Activated CD4-positive, alpha-beta T cell treated with anti-CD3 and anti-CD28 coated beads, Interleukin-2, amount 50 U/mL, for 48 hours (primary cell): ENCODE measurements around the gene METTL22.
"Not testable (repeated sequence)": the region's sequence is repeated elsewhere in the genome, so short reads cannot be mapped to it uniquely, and the experiment has no call there.

ENCODE experiments used
- DNase-seq, 2 experiments: peaks; one replicate each; pipeline ENCODE4 v3.0.0-alpha.2; 2020

The METTL22 gene

DNA sequence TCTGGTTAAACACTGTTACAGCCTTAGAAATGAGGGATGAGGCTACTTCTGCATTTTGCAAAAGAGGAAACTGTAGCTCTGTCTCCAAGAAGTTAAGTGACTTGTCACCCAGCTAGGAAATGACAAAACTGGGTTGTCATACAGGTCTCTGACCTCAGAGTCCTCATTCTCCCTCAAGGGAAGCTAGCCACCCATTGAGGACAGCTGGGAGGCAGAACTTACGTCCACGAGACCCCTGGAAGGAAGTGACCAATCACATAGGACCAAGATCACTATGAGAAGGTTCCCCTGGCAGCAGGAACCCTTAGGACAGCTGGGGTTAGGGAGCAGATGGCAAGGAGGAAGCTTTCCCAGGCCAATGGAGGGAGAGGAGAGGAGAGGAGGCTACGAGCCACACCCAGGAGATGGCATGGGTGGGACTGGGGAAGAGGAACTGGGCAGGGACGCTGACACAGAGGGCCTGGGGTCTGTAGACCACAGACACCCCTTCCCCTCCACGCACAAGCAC is 11.2 kb downstream of the METTL22 start:
- no peak for DNase-seq

DNA sequence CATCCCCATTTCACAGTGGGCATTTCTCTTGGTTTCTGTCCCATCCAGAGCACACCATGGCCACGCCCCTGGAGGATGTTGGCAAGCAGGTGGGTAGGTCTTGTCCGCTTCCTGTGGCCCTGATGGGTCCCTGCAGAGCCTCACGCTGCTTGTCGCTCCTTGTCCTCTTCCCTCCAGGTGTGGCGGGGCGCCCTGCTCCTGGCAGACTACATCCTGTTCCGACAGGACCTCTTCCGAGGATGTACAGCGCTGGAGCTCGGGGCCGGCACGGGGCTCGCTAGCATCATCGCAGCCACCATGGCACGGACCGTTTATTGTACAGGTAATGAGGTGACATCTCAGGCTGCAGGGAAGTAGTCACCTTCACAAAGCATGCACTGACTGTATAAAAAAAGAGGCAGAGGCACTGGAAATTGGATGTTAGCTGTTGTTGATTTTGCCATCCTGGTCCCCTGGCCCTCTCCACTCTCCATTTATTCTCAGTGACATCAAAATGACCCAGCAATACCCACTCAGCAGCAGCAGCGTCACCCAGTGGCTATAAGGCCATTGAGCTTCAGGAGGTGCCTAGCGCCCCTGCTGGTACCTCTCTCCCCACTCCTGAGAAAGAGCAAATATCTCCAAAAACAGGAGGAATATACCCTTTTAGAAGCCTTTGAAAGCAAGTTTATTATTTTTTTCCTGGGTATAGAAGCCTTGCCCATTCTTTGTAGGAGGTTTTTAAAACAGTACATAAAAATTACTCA is 13.7 kb downstream of the METTL22 start:
- no peak for DNase-seq

DNA sequence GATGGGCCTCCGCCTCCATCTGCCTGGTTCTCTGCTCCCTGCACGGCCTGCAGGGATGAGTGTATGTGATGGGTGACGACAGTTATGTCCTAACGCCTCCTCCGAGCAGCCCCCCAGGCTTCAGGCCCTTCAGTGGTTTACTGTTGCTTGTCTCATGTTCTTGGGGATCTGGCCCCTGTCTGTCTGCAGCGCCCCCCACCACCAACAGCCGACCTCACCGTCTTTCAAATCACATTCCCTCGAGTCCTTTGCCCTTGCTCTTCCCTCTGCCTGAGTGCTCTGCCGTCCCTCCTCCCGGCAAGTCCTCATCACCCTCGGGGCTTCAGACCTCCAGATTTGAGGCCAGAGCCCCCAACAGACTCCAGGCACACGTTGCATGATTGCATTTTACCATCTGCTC is 18.2 kb downstream of the METTL22 start:
- DNase-seq, result no peak

DNA sequence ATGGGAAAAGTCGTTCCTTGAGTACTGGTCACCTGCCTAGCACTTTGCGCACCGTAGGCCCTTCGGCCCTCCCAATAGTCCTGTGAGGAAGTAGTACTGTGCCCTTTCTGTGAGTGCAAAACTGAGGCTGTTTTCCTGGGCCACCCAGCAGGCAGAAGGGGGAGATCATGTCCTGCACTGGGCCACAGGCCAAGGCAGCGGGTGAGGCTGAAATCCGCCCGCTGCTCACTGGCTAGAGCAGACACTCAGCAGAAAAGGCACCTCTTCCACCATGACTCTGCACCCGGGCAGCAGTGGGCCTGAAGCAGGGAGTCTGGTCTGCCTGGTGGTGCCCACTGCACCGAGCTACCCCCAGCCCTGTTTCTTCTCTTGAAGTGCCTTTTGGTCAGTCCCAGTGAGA is 20.2 kb downstream of the METTL22 start:
- no peak for DNase-seq

GRCh38 chr16:8642146-8642545 is 20.6 kb downstream of the METTL22 start:
- no peak for DNase-seq

DNA sequence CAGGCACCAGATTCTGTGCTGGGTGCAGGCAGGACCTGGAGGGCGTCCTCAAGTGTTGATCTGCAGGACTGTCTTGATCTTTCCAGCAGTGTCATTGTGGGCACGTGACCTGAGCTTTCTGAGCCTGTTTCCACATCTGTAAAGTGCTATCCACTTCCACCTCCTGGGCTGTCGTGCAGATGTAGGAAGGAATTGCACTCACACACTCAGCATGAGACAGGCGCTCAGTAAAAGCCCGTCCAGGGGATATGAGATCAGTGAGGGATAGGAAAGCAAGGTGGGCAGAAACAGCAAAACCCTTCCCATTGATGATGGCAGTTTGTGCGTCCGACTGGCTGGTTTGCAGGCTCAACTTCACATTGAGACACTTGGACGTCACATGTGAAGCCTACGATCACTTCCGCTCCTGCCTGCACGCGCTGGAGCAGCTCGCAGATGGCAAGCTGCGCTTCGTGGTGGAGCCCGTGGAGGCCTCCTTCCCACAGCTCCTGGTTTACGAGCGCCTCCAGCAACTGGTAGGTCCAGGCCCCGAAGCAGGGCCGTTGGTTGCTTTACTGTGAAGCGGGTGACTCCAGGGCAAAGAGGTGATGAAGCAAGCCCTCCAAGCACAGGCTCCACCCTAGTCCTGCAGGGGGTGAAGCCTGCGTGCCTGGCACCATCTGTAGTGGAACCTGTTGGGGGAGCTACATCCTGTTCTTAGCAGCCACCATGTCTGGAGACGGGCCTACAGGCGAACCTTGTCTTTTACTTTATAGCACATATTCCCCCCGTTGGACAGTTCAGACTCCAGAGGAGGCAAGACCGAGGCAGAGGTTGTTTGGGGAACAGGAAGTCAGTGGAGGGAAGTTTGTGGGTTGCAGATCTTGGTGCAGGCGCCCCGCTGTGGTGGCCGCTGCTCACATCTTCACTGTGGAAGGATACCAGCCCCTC is 23.0 kb downstream of the METTL22 start:
- DNase-seq, result no peak

DNA sequence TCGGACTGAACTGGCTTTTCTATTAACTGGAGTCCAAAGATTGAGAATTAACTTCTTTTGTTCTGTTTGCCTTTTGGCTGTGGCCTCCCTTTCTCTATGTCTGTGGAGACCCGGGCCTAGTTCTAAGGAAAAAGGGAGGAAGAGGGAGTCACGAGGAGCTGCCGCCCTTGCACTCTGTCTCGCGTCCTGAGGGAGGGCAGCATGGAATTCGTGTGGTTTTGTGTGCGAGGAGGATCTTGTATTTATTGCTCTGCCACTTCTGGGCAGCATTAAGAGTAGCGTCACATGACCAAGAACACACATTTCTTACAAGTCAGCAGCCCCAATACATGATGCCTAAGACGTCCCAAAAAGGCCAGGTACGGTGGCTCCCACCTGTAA is 23.6 kb downstream of the METTL22 start:
- DNase-seq, result no peak

DNA sequence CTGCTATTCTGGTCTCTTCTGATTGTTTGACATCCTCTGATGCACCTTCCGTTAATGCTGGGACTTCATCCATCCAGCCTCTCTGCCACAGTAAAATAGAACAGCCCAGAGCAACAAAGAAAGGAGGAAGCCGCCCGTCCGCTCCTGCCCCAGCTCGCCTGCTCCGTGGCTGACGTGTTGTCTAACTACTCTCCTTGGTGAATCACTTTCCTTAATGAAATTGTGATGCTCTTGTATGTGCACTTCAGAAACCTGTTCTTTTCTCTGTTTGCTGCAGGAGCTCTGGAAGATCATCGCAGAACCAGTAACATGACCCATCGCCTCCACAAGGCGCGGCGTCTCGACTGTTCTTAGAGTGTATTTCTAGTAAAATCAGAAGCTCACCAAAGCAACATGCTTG is 24.3 kb downstream of the METTL22 start:
- no peak for DNase-seq

DNA sequence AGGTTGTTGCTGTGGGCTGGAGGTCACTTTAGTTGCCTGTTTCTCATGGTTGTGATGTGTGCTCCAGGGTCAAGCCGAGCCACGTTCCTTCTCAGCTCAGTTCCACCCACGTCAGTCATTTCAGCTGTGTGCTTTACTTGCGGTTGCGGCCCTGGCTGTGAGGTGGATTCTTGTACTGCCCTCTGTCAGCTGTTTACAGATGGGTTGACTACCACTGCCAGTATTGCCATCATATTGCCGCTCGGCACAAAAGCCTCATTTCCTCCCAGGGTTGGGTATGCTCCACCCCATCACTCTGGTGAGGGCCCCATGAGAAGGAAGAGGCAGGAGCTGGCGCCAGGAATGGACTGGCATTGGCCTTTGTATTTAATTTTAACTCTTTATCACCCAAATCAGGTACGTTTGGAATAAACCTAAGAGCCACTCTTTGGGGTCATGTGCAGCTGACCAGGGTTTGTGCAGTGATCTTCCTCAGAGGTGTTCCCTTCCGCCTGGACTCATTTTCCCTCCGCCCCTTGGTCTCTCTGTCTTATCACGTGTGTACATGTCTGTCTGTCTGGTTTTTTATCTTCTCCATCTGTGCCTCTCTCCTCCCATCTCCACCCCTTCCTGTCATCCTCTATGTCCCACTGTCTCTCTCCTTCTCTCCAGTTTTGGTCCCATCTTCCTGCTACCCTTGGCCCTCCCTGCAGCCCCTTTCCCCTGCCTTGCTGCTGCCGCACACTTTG is 25.0 kb downstream of the METTL22 start:
- no peak for DNase-seq

DNA sequence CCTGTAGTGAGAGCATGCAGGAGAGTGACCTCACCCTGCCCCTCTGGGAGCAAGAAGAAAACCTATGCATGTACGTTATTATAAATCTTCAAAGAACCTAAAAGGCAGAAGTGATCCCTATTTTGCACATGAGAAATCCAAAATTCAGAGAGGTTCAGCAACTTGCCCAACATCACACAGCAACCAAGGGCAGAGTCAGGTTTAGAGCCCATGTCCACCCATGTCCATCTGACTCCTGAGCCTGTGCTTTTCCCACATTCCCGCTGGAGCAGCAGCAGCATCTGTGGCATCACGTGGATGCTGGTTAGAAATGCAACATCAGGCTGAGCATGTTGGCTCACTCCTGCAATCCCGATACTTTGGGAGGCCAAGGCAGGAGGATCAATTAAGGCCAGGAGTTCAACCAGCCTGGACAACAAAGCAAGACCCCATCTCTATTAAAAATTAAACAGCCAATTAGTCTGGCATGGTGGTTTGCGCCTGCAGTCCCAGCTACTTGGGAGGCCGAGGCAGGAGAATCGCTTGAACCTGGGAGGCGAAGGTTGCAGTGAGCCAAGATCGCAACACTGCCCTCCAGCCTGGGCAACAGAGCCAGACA is 26.3 kb downstream of the METTL22 start:
- no peak for DNase-seq

DNA sequence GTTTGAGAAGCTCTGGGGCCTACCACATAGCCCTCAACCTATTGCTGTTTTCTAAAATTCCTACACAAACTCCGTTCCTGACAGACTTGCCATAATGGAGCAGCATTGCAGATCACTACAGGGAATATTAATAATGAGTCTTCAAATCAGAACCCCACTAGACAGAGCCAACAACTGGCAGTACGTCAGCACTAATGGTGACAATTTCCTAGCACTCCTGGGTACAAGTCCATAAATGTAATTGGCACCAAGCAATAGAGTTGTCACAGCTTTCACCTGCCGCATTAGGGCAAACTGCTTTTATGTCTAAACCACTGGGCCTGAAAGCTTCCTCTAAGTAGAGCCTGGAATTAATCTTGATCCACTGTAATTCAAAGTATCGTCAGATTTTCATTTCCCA is 27.4 kb downstream of the METTL22 start:
- no peak for DNase-seq

DNA sequence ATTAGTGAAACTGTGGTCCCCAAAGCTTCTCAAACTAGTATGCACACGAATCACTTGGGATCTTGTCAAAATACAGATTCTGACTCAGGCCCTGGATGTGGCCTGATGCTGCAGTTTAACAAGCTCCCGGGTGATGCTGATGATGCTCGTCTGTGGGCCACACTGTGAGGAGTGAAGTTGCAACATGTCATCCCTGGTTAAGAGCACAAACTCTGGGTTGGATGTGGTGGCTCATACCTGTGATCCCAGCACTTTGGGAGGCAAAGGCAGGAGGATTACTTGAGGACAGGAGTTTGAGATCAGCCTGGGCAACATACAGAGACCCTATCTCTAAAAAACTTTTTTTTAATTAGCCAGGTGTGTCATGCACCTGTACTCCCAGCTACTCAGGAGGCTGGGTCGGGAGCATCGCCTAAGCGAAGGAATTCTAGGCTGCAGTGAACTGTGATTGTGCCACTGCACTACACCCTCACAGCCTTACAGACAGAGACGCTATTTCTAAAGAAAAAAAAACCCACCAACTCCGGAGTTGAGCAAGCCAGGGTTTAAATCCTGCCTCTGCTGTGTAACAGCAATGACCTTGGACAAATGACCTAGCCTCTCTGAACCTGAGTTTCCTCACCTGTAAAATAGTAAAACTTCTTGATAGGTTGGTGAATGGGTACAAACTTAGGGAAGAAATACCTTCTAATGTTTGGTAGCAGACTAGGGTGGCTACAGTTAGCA is 28.5 kb downstream of the METTL22 start:
- DNase-seq, result no peak

- DNase-seq, result not testable (repeated sequence)
These were observed 30.5 kb downstream of the METTL22 start for GRCh38 chr16:8651958-8652357.

DNA sequence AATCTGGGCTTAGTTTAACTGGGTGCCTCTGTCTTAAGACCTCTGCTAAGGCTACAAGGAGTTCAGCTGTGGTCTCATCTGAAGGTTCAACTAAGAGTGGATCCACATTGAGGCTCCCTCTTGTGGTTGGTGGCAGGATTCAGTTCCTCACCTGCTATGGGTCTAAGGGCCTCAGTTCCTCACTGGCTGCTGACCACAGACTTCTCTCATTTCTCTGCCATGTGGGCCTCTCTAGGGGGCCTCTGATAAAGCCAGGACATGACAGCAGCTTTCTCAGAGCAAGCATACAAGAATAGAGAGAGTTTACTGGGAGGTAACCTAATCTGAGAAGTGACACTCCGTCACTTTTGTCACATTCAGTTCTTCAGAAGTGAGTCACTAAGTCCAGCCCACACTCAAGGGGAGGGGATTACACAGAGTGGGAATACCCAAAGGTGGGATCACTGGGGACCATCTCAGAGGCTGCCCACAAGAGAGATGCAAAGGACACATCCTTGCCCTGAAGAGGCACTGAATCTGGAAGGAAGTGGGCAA is 33.8 kb downstream of the METTL22 start:
- DNase-seq, result peak; percentile 59 to 66

- DNase-seq, result no peak
These were observed 34.9 kb downstream of the METTL22 start for GRCh38 chr16:8656376-8656775.

DNA sequence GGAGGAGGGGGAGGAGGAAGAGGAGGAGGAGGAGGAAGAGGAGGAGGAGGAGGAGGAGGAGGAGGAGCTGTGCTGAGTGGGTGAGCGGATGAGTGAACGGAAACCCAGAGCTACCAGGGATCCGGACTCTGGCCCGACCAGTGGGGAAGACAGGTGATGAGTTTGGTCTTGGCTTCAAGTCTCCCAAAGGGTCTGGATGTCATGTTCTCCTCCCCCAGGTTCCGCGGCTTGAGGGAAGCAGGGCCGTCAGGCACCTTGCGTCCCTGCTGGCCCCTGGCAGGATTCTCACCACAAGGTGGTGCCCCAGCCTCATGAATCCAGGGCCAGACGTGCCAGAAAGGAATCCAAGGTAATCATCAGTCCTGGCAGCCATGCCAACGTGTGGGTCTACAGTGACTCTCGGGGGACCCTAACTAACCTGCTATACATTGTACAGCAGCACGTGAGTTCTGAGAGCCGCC is 39.4 kb downstream of the METTL22 start:
- DNase-seq, result peak; percentile 68 to 76

DNA sequence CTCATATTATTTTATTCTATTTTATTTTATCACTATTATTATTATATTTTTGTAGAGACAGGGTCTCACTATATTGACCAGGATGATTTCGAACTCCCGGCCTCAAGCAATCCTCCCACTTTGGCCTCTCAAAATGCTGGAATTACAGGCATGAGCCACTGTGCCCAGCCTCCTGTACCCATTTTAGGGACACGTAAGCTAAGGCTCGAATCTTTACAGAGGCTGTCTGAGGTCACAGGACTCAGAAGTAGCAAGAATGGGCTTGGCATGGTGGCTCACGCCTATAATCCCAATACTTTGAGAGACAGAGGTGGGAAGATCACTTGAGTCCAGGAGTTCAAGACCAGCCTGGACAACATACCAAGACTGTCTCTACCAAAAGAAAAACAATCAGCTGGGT is 40.2 kb downstream of the METTL22 start:
- no peak for DNase-seq

GRCh38 chr16:8663192-8664089 is 41.9 kb downstream of the METTL22 start:
- no peak for DNase-seq

- no peak for DNase-seq
These were observed 44.0 kb downstream of the METTL22 start for GRCh38 chr16:8665529-8665928.

GRCh38 chr16:8667492-8667891 is 46.0 kb downstream of the METTL22 start:
- DNase-seq, result no peak

- no peak for DNase-seq
These were observed 46.6 kb downstream of the METTL22 start for GRCh38 chr16:8668113-8668512.
